Liver (tissue), 9 donors: ENCODE measurements around the gene RASEF. TPM values are rescaled to one million over a fixed set of nuclear protein-coding genes. Genes with fewer than 3 reads are reported as not detected.
"Not testable (repeated sequence)": the region's sequence is repeated elsewhere in the genome, so short reads cannot be mapped to it uniquely, and the experiment has no call there.

Experiments used
- DNase-seq: peaks from one replicate; pipeline ENCODE4 v3.0.0-alpha.2; 2017; ENCODE audit warnings: low spot score
- H3K27ac ChIP-seq, 2 donors: one replicate each; pipeline ENCODE4 v1.7.0; 2013; ENCODE audit warnings: inconsistent platforms in 2 of 2, low read length in 2 of 2, control low read depth in 1 of 2, low read depth in 1 of 2, mild to moderate bottlenecking in 1 of 2
- H3K27me3 ChIP-seq, 4 donors: one replicate each; pipeline versions ENCODE4 v1.6.1 to v1.7.0; 2013; ENCODE audit warnings: low read length in 3 of 4, inconsistent platforms in 1 of 4, mild to moderate bottlenecking in 1 of 4, moderate library complexity in 1 of 4; ENCODE audit not compliant: control insufficient read depth in 4 of 4, insufficient read depth in 4 of 4
- H3K36me3 ChIP-seq, 4 donors: one replicate each; pipeline versions ENCODE4 v1.6.1 to v1.7.0; 2013; ENCODE audit warnings: low read length in 3 of 4, mild to moderate bottlenecking in 3 of 4, low read depth in 1 of 4, moderate library complexity in 1 of 4; ENCODE audit not compliant: control insufficient read depth in 4 of 4, insufficient read depth in 3 of 4
- H3K4me1 ChIP-seq, 4 donors: one replicate each; pipeline versions ENCODE4 v1.6.1 to v1.7.0; 2013; ENCODE audit warnings: low read length in 3 of 4, mild to moderate bottlenecking in 3 of 4, moderate library complexity in 1 of 4; ENCODE audit not compliant: control insufficient read depth in 4 of 4, insufficient read depth in 4 of 4
- H3K4me3 ChIP-seq, 3 donors: one replicate each; pipeline versions ENCODE4 v1.6.1 to v1.7.0; 2013; ENCODE audit warnings: low read length in 3 of 3, control low read depth in 1 of 3, low read depth in 1 of 3, mild to moderate bottlenecking in 1 of 3
- H3K9ac ChIP-seq, 2 donors: one replicate each; pipeline ENCODE4 v1.7.0; 2013; ENCODE audit warnings: low read length in 2 of 2, mild to moderate bottlenecking in 2 of 2, moderate library complexity in 2 of 2, control low read depth in 1 of 2, low read depth in 1 of 2
- H3K9me3 ChIP-seq, 4 donors: one replicate each; pipeline versions ENCODE4 v1.6.1 to v1.7.0; 2013; ENCODE audit warnings: low read length in 3 of 4; ENCODE audit not compliant: control insufficient read depth in 4 of 4
- ATF3 ChIP-seq: IDR thresholded peaks from 2 replicates; pipeline ENCODE4 v1.6.1; 2016; ENCODE audit warnings: antibody characterized with exemption
- CTCF ChIP-seq: fragments of 150-350 bp; IDR thresholded peaks from 2 replicates; pipeline ENCODE4 v1.5.1; 2017; ENCODE audit warnings: improper control_type of control experiment, low read depth, low read length; ENCODE audit not compliant: missing input control
- EGR1 ChIP-seq, 2 donors: IDR thresholded peaks; 2 replicates each; pipeline ENCODE4 v1.6.1; 2016 to 2018; ENCODE audit warnings: antibody characterized with exemption in 2 of 2, low read depth in 2 of 2
- FOXA1 ChIP-seq: IDR thresholded peaks from 2 replicates; pipeline ENCODE4 v1.6.1; 2016; ENCODE audit warnings: antibody characterized with exemption
- HNF4A ChIP-seq, 2 donors: conservative IDR thresholded peaks; 2 replicates each; pipeline ENCODE4 v1.6.1; 2016; ENCODE audit warnings: antibody characterized with exemption in 2 of 2, mild to moderate bottlenecking in 2 of 2
- HNF4G ChIP-seq: IDR thresholded peaks from 2 replicates; pipeline ENCODE4 v1.6.1; 2016; ENCODE audit warnings: antibody characterized with exemption
- JUND ChIP-seq, 2 donors: IDR thresholded peaks; 2 replicates each; pipeline ENCODE4 v1.6.1; 2016; ENCODE audit warnings: antibody characterized with exemption in 2 of 2
- NR2F2 ChIP-seq: IDR thresholded peaks from 2 replicates; pipeline ENCODE4 v1.6.1; 2016; ENCODE audit warnings: antibody characterized with exemption
- RAD21 ChIP-seq, 2 donors: IDR thresholded peaks; 2 replicates each; pipeline ENCODE4 v1.6.1; 2016; ENCODE audit warnings: antibody characterized with exemption in 2 of 2, mild to moderate bottlenecking in 2 of 2
- REST ChIP-seq: IDR thresholded peaks from 2 replicates; pipeline ENCODE4 v1.6.1; 2016; ENCODE audit warnings: antibody characterized with exemption, mild to moderate bottlenecking
- SP1 ChIP-seq: IDR thresholded peaks from 2 replicates; pipeline ENCODE4 v1.6.1; 2018; ENCODE audit warnings: antibody characterized with exemption, mild to moderate bottlenecking
- ZBTB33 ChIP-seq: IDR thresholded peaks from 2 replicates; pipeline ENCODE4 v1.6.1; 2016; ENCODE audit warnings: antibody characterized with exemption
- WGBS: extraction: QIAGEN DNeasy Blood & Tissue Kit; methylation state at CpG from one replicate; pipeline ENCODE4 v1.1.7; 2013; 5-methylcytosine and 5-hydroxymethylcytosine counted together
- polyA plus RNA-seq, 2 donors: library from polyadenylated mRNA; stranded (reverse) in 1 of 2; unstranded in 1 of 2; fragments of 200-250 nt in 1 of 2; fragments of >200 nt in 1 of 2; fragmentation: Nextera tagmentation in 1 of 2; extraction: Ambion mirVana in 1 of 2; gene quantifications; one replicate each; pipeline versions ENCODE4 v1.2.1 to v1.2.3, GENCODE V29; 2013 to 2015
- total RNA-seq, 2 donors: library from RNA; depleted of rRNA; stranded (reverse); fragments of >200 nt; gene quantifications; one replicate each; pipeline ENCODE4 v1.2.3, GENCODE V29; 2014
- donor health status: healthy.
- donor health status: healthy.
- donor health status: healthy.
- donor health status: healthy.
- donor health status: healthy.

The RASEF gene
- total and polyA plus RNA-seq, 4 donors: 0.14 to 1.5 (median 0.39) TPM

GRCh38 chr9:82934949-82935348 lies 128.0 kb downstream of the RASEF start:
- WGBS: 53% methylated on average over 2 of the region's 2 CpGs
- Histone ChIP-seq H3K9ac (no peak overlapping the region), H3K27me3 (peaks cover 0 to 3% (median 0%) of the 10 kb centered on the region in 4 donors), H3K36me3 (no peaks in the 10 kb centered on the region), H3K9me3 (no peaks in the 10 kb centered on the region), H3K4me3 (no peak overlapping the region), H3K27ac (no peak overlapping the region), H3K4me1 (no peaks in the 10 kb centered on the region)
- DNase-seq: no peak
- no peak for TF ChIP-seq SP1

- H3K27me3 ChIP-seq, H3K9me3 ChIP-seq, H3K27ac ChIP-seq, H3K4me1 ChIP-seq, H3K4me3 ChIP-seq, H3K36me3 ChIP-seq, H3K9ac ChIP-seq, DNase-seq: not testable (repeated sequence)
- WGBS: 24% methylated on average over 1 of the region's 1 CpG
Measured at GRCh38 chr9:82934025-82934424, 128.9 kb downstream of the RASEF start.

GRCh38 chr9:82930116-82930515 lies 132.8 kb downstream of the RASEF start:
- Histone ChIP-seq H3K9me3 (no peaks in the 10 kb centered on the region), H3K9ac (no peak overlapping the region), H3K27me3 (no peaks in the 10 kb centered on the region), H3K4me3 (no peak overlapping the region), H3K36me3 (no peaks in the 10 kb centered on the region), H3K4me1 (no peaks in the 10 kb centered on the region), H3K27ac (no peak overlapping the region)
- TF ChIP-seq ATF3: no peak
- no peak for TF ChIP-seq HNF4A (conservative IDR thresholded peaks at IDR 0.05)
- TF ChIP-seq CTCF: no peak
- no peak for TF ChIP-seq ZBTB33
- no peak for TF ChIP-seq RAD21 (IDR thresholded peaks at IDR 0.05)
- TF ChIP-seq EGR1 (IDR thresholded peaks at IDR 0.05; ENCODE audit: low read depth in 2 of 2): no peak
- no peak for TF ChIP-seq SP1
- TF ChIP-seq REST: no peak
- no peak for TF ChIP-seq JUND (IDR thresholded peaks at IDR 0.05)
- TF ChIP-seq NR2F2: no peak
- no peak for TF ChIP-seq HNF4G
- no peak for TF ChIP-seq FOXA1
- no peak for DNase-seq
